ENCODE measurements around the gene CACNA2D2. TPM values are rescaled to one million over a fixed set of nuclear protein-coding genes. Genes with fewer than 3 reads are reported as not detected.

The CACNA2D2 gene
- total RNA-seq, 1 experiment from 2014 or later, result 27.7 TPM

GRCh38 chr3:50493623-50494022, 9.8 kb downstream of the CACNA2D2 start:
- H2AFZ ChIP-seq (ENCODE audit: low read length), result no peak overlapping the region
- H3K9ac ChIP-seq (ENCODE audit: extremely low read depth, insufficient read length, low read length), result no peak overlapping the region
- H2BK15ac ChIP-seq (ENCODE audit: low read depth, low read length), result no peak overlapping the region
- H2BK5ac ChIP-seq (ENCODE audit: insufficient read length, low read length), result no peak overlapping the region
- H3K27ac ChIP-seq (ENCODE audit: insufficient read length, low read depth, low read length), result no peak overlapping the region
- TF ChIP-seq, protein P1, sequence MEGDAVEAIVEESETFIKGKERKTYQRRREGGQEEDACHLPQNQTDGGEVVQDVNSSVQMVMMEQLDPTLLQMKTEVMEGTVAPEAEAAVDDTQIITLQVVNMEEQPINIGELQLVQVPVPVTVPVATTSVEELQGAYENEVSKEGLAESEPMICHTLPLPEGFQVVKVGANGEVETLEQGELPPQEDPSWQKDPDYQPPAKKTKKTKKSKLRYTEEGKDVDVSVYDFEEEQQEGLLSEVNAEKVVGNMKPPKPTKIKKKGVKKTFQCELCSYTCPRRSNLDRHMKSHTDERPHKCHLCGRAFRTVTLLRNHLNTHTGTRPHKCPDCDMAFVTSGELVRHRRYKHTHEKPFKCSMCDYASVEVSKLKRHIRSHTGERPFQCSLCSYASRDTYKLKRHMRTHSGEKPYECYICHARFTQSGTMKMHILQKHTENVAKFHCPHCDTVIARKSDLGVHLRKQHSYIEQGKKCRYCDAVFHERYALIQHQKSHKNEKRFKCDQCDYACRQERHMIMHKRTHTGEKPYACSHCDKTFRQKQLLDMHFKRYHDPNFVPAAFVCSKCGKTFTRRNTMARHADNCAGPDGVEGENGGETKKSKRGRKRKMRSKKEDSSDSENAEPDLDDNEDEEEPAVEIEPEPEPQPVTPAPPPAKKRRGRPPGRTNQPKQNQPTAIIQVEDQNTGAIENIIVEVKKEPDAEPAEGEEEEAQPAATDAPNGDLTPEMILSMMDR (conservative IDR thresholded peaks at IDR 0.05), result no peak
- peaks cover 22% of the 10 kb centered on the region for H3K4me1 ChIP-seq (ENCODE audit: insufficient read depth, low read length)
- H4K5ac ChIP-seq (ENCODE audit: insufficient read length, low read depth, low read length), result no peak overlapping the region
- H2BK12ac ChIP-seq (ENCODE audit: insufficient read length, low read depth, low read length), result no peak overlapping the region
- H3K9me3 Mint-ChIP-seq, result no peaks in the 10 kb centered on the region; a peak in 1 of 5 replicates
- H3K18ac ChIP-seq (ENCODE audit: insufficient read length, low read depth, low read length), result no peak overlapping the region
- WGBS (ENCODE audit: extremely low coverage, insufficient read length, low lambda C conversion rate), result no CpG with 5 or more reads among the region's 11 CpGs
- peaks cover 0 to 2% (median 0%) of the 10 kb centered on the region in 3 experiments; a peak in 1 of 7 replicates for H3K36me3 Mint-ChIP-seq (ENCODE audit: insufficient read depth in 1 of 3, low read depth in 3 of 3)
- no peak overlapping the region for H2BK20ac ChIP-seq (ENCODE audit: low read depth, low read length, poor library complexity, severe bottlenecking)
- no peak overlapping the region for H3K4me2 ChIP-seq (ENCODE audit: insufficient read depth, insufficient read length, low read length)
- H3K23me2 ChIP-seq (ENCODE audit: insufficient read length, low read depth, low read length, poor library complexity, severe bottlenecking), result peaks cover 3% of the 10 kb centered on the region
- no peak overlapping the region for H3K4me3 Mint-ChIP-seq
- H3K27ac Mint-ChIP-seq, result peak overlapping the region in 1 of 3 experiments; percentile 55; a peak in 2 of 7 replicates
- H3K27me3 Mint-ChIP-seq (ENCODE audit: low read depth), result peaks cover 4% of the 10 kb centered on the region; the same call in 1 of the 2 replicates
- DNase-seq, result no peak
- H3K79me1 ChIP-seq (ENCODE audit: insufficient read depth, low read depth, low read length, poor library complexity, severe bottlenecking), result no peaks in the 10 kb centered on the region
- no peak overlapping the region for H3K4ac ChIP-seq (ENCODE audit: low read depth, low read length)
- no peaks in the 10 kb centered on the region for H3K9me3 ChIP-seq (ENCODE audit: control insufficient read depth, low read depth, low read length)
- H2BK120ac ChIP-seq (ENCODE audit: low read depth, low read length, poor library complexity, severe bottlenecking), result no peak overlapping the region
- H3K27me3 ChIP-seq (ENCODE audit: insufficient read depth, low read length), result no peaks in the 10 kb centered on the region
- no peaks in the 10 kb centered on the region for H3K79me2 ChIP-seq (ENCODE audit: insufficient read depth, low read length)
- no peak overlapping the region for H2AK5ac ChIP-seq (ENCODE audit: insufficient read length, low read length)
- H3K56ac ChIP-seq (ENCODE audit: insufficient read length, low read depth, low read length), result no peak overlapping the region
- H3T11ph ChIP-seq (ENCODE audit: low read length), result no peak overlapping the region
- no peak overlapping the region for H3K23ac ChIP-seq (ENCODE audit: insufficient read length, low read depth, low read length)
- H3K14ac ChIP-seq (ENCODE audit: insufficient read depth, low read length), result no peak overlapping the region
- H4K91ac ChIP-seq (ENCODE audit: insufficient read length, low read depth, low read length), result no peak overlapping the region
- no peaks in the 10 kb centered on the region for H4K20me1 ChIP-seq (ENCODE audit: control insufficient read depth, insufficient read depth, insufficient read length)
- H4K8ac ChIP-seq (replicated peaks; ENCODE audit: insufficient read length, low read depth, low read length), result no peak overlapping the region
- H3K4me1 Mint-ChIP-seq, result peaks cover 57 to 69% of the 10 kb centered on the region in 2 experiments
